Right lobe of liver (tissue), 4 donors: ENCODE data around the gene CRYBG1.

Experiments
- POLR2A ChIP-seq: fragments of 450-650 bp; IDR thresholded peaks from one replicate; pipeline ENCODE4 v1.6.1; 2017; ENCODE audit warnings: antibody characterized with exemption, mild to moderate bottlenecking
- TF ChIP-seq, protein P1 (sequence below), 4 donors: fragments of 200-600 bp in 3 of 4; fragments of 450-650 bp in 1 of 4; IDR thresholded peaks; one replicate each; pipeline versions ENCODE4 v1.5.1 to v1.8.0; 2016 to 2022; ENCODE audit warnings: antibody characterized with exemption in 4 of 4, mild to moderate bottlenecking in 2 of 4
- donor health status: DM: no; HTN: no; CAD: no.
- donor health status: DM: no; HTN: no; CAD: no.
- donor health status: DM: no; HTN: yes; CAD: no.

DNA sequence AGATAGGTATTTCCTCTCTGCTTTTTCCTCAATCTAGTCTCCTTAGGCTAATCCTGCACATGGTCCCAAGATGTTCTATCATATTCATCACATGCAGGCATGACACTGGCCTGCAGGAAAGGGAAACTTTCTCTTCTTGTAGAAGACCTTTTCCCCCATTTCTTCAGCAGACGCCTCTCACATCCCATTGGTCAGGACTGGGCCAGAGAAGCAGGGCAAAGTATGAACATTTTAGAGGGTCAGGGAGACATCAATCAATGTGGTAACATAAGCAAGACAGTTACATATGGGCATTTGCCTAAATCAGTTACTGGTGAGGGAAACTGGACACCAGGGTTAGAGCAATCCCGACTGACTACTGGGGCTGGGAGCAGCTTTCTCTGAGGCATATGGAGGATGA lies 90.1 kb downstream of the CRYBG1 start:
- no peak for TF ChIP-seq POLR2A
- TF ChIP-seq, protein P1, sequence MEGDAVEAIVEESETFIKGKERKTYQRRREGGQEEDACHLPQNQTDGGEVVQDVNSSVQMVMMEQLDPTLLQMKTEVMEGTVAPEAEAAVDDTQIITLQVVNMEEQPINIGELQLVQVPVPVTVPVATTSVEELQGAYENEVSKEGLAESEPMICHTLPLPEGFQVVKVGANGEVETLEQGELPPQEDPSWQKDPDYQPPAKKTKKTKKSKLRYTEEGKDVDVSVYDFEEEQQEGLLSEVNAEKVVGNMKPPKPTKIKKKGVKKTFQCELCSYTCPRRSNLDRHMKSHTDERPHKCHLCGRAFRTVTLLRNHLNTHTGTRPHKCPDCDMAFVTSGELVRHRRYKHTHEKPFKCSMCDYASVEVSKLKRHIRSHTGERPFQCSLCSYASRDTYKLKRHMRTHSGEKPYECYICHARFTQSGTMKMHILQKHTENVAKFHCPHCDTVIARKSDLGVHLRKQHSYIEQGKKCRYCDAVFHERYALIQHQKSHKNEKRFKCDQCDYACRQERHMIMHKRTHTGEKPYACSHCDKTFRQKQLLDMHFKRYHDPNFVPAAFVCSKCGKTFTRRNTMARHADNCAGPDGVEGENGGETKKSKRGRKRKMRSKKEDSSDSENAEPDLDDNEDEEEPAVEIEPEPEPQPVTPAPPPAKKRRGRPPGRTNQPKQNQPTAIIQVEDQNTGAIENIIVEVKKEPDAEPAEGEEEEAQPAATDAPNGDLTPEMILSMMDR (IDR thresholded peaks at IDR 0.05) = no peak
